K562 (cell line): ENCODE data around the gene CCM2. TPM values are rescaled to one million over a fixed set of nuclear protein-coding genes. Genes with fewer than 3 reads are reported as not detected.
A peak's percentile ranks its signal among the peaks of the same experiment; 100 is the strongest.

Experiments
- ARID1B ChIP-seq: fragments of 450-650 bp; IDR thresholded peaks from 2 replicates; pipeline ENCODE4 v1.6.1; 2016; ENCODE audit warnings: antibody characterized with exemption, mild to moderate bottlenecking, inconsistent platforms
- ARNT ChIP-seq, 2 experiments: fragments of 450-650 bp; IDR thresholded peaks; 2 replicates each; pipeline ENCODE4 v1.6.1; 2016; ENCODE audit warnings: mild to moderate bottlenecking in 1 of 2
- CEBPZ ChIP-seq: fragments of 150-350 bp; IDR thresholded peaks from 2 replicates; pipeline ENCODE4 v1.6.1; 2014; ENCODE audit warnings: low read depth, mild to moderate bottlenecking, low read length, borderline replicate concordance
- DMBX1 ChIP-seq: fragments of 250-450 bp; sonication (Bioruptor Pico); IDR thresholded peaks from 2 replicates; pipeline ENCODE4 v1.8.0; 2022; ENCODE audit warnings: inconsistent platforms, mild to moderate bottlenecking, moderate library complexity, borderline replicate concordance
- HNRNPL ChIP-seq: fragments of 200-400 bp; formaldehyde crosslinking; IDR thresholded peaks from 2 replicates; pipeline ENCODE4 v1.6.1; 2017; ENCODE audit warnings: low read depth, mild to moderate bottlenecking, low read length
- HOMEZ ChIP-seq: fragments of 250-450 bp; sonication (Bioruptor Pico); IDR thresholded peaks from 2 replicates; pipeline ENCODE4 v1.4.0; 2020; ENCODE audit warnings: mild to moderate bottlenecking, moderate library complexity
- ID3 ChIP-seq, 2 experiments: fragments of 250-450 bp in 1 of 2; fragments of 450-650 bp in 1 of 2; sonication (Bioruptor Pico) in 1 of 2; IDR thresholded peaks; 2 replicates each; pipeline versions ENCODE4 v1.6.1 to v1.8.0; 2016 to 2021; ENCODE audit warnings: mild to moderate bottlenecking in 2 of 2, moderate library complexity in 2 of 2, missing compliant biosample characterization in 1 of 2, missing genetic modification characterization in 1 of 2
- IFI16 ChIP-seq: fragments of 250-450 bp; sonication (Bioruptor Pico); IDR thresholded peaks from 2 replicates; pipeline ENCODE4 v2.1.2; 2022; ENCODE audit warnings: mild to moderate bottlenecking, inconsistent platforms
- MECOM ChIP-seq: fragments of 250-450 bp; sonication (Bioruptor Pico); IDR thresholded peaks from 2 replicates; pipeline ENCODE4 v1.8.0; 2022; ENCODE audit warnings: inconsistent platforms
- NR2C1 ChIP-seq, 2 experiments: fragments of 450-650 bp; IDR thresholded peaks; 2 replicates each; pipeline ENCODE4 v1.6.1; 2017; ENCODE audit warnings: mild to moderate bottlenecking in 2 of 2, antibody characterized with exemption in 1 of 2, inconsistent platforms in 1 of 2, missing compliant biosample characterization in 1 of 2, missing genetic modification characterization in 1 of 2
- PTRF ChIP-seq: fragments of 450-650 bp; IDR thresholded peaks from 2 replicates; pipeline ENCODE4 v1.6.1; 2016; ENCODE audit warnings: mild to moderate bottlenecking, missing genetic modification characterization, missing compliant biosample characterization
- RFX7 ChIP-seq: fragments of 250-450 bp; sonication (Bioruptor Pico); IDR thresholded peaks from 2 replicates; pipeline ENCODE4 v1.5.1; 2021; ENCODE audit warnings: mild to moderate bottlenecking
- SOX6 ChIP-seq: fragments of 450-650 bp; IDR thresholded peaks from 2 replicates; pipeline ENCODE4 v1.6.1; 2014; ENCODE audit warnings: mild to moderate bottlenecking
- TCF3 ChIP-seq: sonication (generic); formaldehyde crosslinking; IDR thresholded peaks from 2 replicates; pipeline ENCODE4 v1.4.0; 2020; ENCODE audit warnings: mild to moderate bottlenecking, missing genetic modification reagents
- TSHZ1 ChIP-seq: fragments of 250-450 bp; sonication (Bioruptor Pico); IDR thresholded peaks from 2 replicates; pipeline ENCODE4 v1.4.0; 2020; ENCODE audit warnings: mild to moderate bottlenecking, moderate library complexity
- ZKSCAN1 ChIP-seq: fragments of 150-350 bp; IDR thresholded peaks from 2 replicates; pipeline ENCODE4 v1.6.1; 2016; ENCODE audit warnings: low read depth, low read length
- ZNF175 ChIP-seq: fragments of 200-800 bp; sonication (Bioruptor generic); IDR thresholded peaks from 2 replicates; pipeline ENCODE4 v1.6.1; 2016; ENCODE audit warnings: low read depth, mild to moderate bottlenecking, missing genetic modification characterization, missing compliant biosample characterization
- ZNF197 ChIP-seq: fragments of 200-800 bp; sonication (Bioruptor generic); IDR thresholded peaks from 2 replicates; pipeline ENCODE4 v1.6.1; 2016; ENCODE audit warnings: low read depth, missing genetic modification characterization, missing compliant biosample characterization
- ZNF583 ChIP-seq: fragments of 250-450 bp; sonication (Bioruptor Pico); IDR thresholded peaks from 2 replicates; pipeline ENCODE4 v1.4.0; 2020
- ZNF668 ChIP-seq: fragments of 250-450 bp; sonication (Bioruptor Pico); IDR thresholded peaks from 2 replicates; pipeline ENCODE4 v1.8.0; 2022; ENCODE audit warnings: mild to moderate bottlenecking, inconsistent platforms
- ZNF766 ChIP-seq: fragments of 200-800 bp; sonication (Bioruptor generic); conservative IDR thresholded peaks from 2 replicates; pipeline ENCODE4 v1.6.1; 2016; ENCODE audit warnings: missing genetic modification characterization, missing compliant biosample characterization
- polyA plus RNA-seq, 8 experiments: library from polyadenylated mRNA; depleted of rRNA in 4 of 8; stranded (reverse) in 5 of 8; unstranded in 3 of 8; fragments of >200 nt; fragmentation: Nextera tagmentation in 2 of 8; fragmentation: Illumina TruSeq in 1 of 8; extraction: Ambion mirVana in 2 of 8; extraction: Trizol in 1 of 8; gene quantifications; 2 replicates each; pipeline versions ENCODE4 v1.2.1 to v1.2.3, GENCODE V29; 2011 to 2014; ENCODE audit warnings: inconsistent platforms in 1 of 8, missing spikeins in 1 of 8
- total RNA-seq, 7 experiments: library from RNA; depleted of rRNA in 6 of 7; stranded (reverse); fragments of >200 nt in 6 of 7; fragmentation: Illumina TruSeq in 2 of 7; extraction: Trizol in 2 of 7; gene quantifications; 2 replicates each; pipeline versions ENCODE4 v1.2.1 to v1.2.3, GENCODE V29; 2011 to 2021; ENCODE audit warnings: low replicate concordance in 1 of 7

The CCM2 gene
- total and polyA plus RNA-seq, 9 of the 15 experiments (the other 6 are each of a cell fraction or from before 2014, with no cell fraction given) = 0.41 to 38.6 (median 25.9) TPM

GRCh38 chr7:44989132-44989531 lies 10.9 kb upstream of the CCM2 start (continued):
- TF ChIP-seq HOMEZ = no peak
- TF ChIP-seq ZNF668 (CRISPR knock-in tag) = peak; percentile 92
- TF ChIP-seq SOX6 = no peak
- TF ChIP-seq HNRNPL = no peak
- TF ChIP-seq ZNF766 (CRISPR knock-in tag) = no peak
- TF ChIP-seq ZNF175 = peak; percentile 79
- peak; percentile 97 for TF ChIP-seq DMBX1 (CRISPR knock-in tag)
- no peak for TF ChIP-seq ARNT (IDR thresholded peaks at IDR 0.05)
- no peak for TF ChIP-seq NR2C1 (IDR thresholded peaks at IDR 0.05)
- peak; percentile 72 for TF ChIP-seq NR2C1 (tag; IDR thresholded peaks at IDR 0.05)
- peak; percentile 93 for TF ChIP-seq PTRF (tag)
- no peak for TF ChIP-seq ID3 (CRISPR knock-in tag; IDR thresholded peaks at IDR 0.05)
- TF ChIP-seq ID3 (tag; IDR thresholded peaks at IDR 0.05) = peak; percentile 94
- TF ChIP-seq MECOM (CRISPR knock-in tag) = peak; percentile 87
- no peak for TF ChIP-seq TCF3 (CRISPR knock-in tag)
- peak; percentile 83 for TF ChIP-seq TSHZ1 (CRISPR knock-in tag)
- TF ChIP-seq ZKSCAN1 = no peak
- TF ChIP-seq IFI16 = peak; percentile 10; the same call in 1 of the 2 replicates
- TF ChIP-seq CEBPZ = no peak
- 0 out of 2 replicates have a peak, but pooled peaks have one; percentile 41 for TF ChIP-seq ZNF197 (CRISPR knock-in tag)
- TF ChIP-seq ARID1B = no peak
- peak; percentile 77; the same call in 1 of the 2 replicates for TF ChIP-seq RFX7 (CRISPR knock-in tag)
- peak; percentile 75; the same call in 1 of the 2 replicates for TF ChIP-seq ZNF583
